Ectodermal cell (in vitro differentiated cells): ENCODE results near the gene TRPV4.
"Not testable (repeated sequence)": the region's sequence is repeated elsewhere in the genome, so short reads cannot be mapped to it uniquely, and the experiment has no call there.

Experiments used
- H3K27ac ChIP-seq: 2 replicates; pipeline ENCODE4 v1.7.0; 2013; ENCODE audit warnings: mild to moderate bottlenecking, low read depth, low read length; ENCODE audit not compliant: insufficient read depth, poor library complexity, severe bottlenecking
- H3K27me3 ChIP-seq: 2 replicates; pipeline ENCODE4 v1.7.0; 2013; ENCODE audit warnings: mild to moderate bottlenecking, low read length; ENCODE audit not compliant: insufficient read depth, control insufficient read depth, poor library complexity, severe bottlenecking
- H3K36me3 ChIP-seq: one replicate; pipeline ENCODE4 v1.7.0; 2013; ENCODE audit warnings: low read length; ENCODE audit not compliant: control insufficient read depth, insufficient read depth
- H3K4me1 ChIP-seq: one replicate; pipeline ENCODE4 v1.7.0; 2013; ENCODE audit warnings: low read length; ENCODE audit not compliant: control insufficient read depth, insufficient read depth
- H3K4me3 ChIP-seq: 2 replicates; pipeline ENCODE4 v1.7.0; 2013; ENCODE audit warnings: low read depth, low read length, control low read depth; ENCODE audit not compliant: insufficient read depth
- H3K9me3 ChIP-seq: 2 replicates; pipeline ENCODE4 v1.7.0; 2013; ENCODE audit warnings: mild to moderate bottlenecking, low read length, moderate library complexity; ENCODE audit not compliant: control insufficient read depth
- WGBS, 2 experiments: methylation state at CpG; one replicate each; pipeline ENCODE4 v1.1.7; 2013; ENCODE audit warnings: missing lambda C conversion rate in 2 of 2; 5-methylcytosine and 5-hydroxymethylcytosine counted together

The TRPV4 gene

GRCh38 chr12:109860977-109861376 lies 27.8 kb upstream of the TRPV4 start:
- no peaks in the 10 kb centered on the region for H3K36me3 ChIP-seq
- WGBS, 2 experiments = 95 to 96% methylated on average over 5 of the region's 5 CpGs
- H3K4me3 ChIP-seq = no peak overlapping the region
- H3K27ac ChIP-seq = no peak overlapping the region
- no peaks in the 10 kb centered on the region for H3K4me1 ChIP-seq
- no peaks in the 10 kb centered on the region for H3K9me3 ChIP-seq
- no peaks in the 10 kb centered on the region for H3K27me3 ChIP-seq

- H3K27me3 ChIP-seq = no peaks in the 10 kb centered on the region
- no peaks in the 10 kb centered on the region for H3K36me3 ChIP-seq
- no peaks in the 10 kb centered on the region for H3K4me1 ChIP-seq
- H3K4me3 ChIP-seq = no peak overlapping the region
- WGBS, 2 experiments = 93 to 94% methylated on average over 5 of the region's 5 CpGs
- H3K27ac ChIP-seq = no peak overlapping the region
- no peaks in the 10 kb centered on the region for H3K9me3 ChIP-seq
These were observed 25.6 kb upstream of the TRPV4 start for GRCh38 chr12:109858764-109859163.

- Histone ChIP-seq H3K9me3 (no peaks in the 10 kb centered on the region), H3K36me3 (no peaks in the 10 kb centered on the region), H3K27ac (no peak overlapping the region), H3K4me3 (no peak overlapping the region), H3K27me3 (no peaks in the 10 kb centered on the region), H3K4me1 (no peaks in the 10 kb centered on the region)
- WGBS, 2 experiments = 96% methylated on average over 6 of the region's 6 CpGs
These were observed 24.5 kb upstream of the TRPV4 start for GRCh38 chr12:109857715-109858114.

- WGBS, 2 experiments = 93 to 94% methylated on average over 14 of the region's 14 CpGs
- Histone ChIP-seq H3K4me1 (no peaks in the 10 kb centered on the region), H3K36me3 (no peaks in the 10 kb centered on the region), H3K4me3 (no peak overlapping the region), H3K9me3 (no peaks in the 10 kb centered on the region), H3K27me3 (no peaks in the 10 kb centered on the region), H3K27ac (no peak overlapping the region)
These were observed 22.2 kb upstream of the TRPV4 start for GRCh38 chr12:109855377-109855776.

GRCh38 chr12:109850518-109850917 lies 17.3 kb upstream of the TRPV4 start:
- not testable (repeated sequence) for H3K27ac ChIP-seq, H3K4me1 ChIP-seq, H3K4me3 ChIP-seq, H3K27me3 ChIP-seq, H3K9me3 ChIP-seq, H3K36me3 ChIP-seq
- 89 to 91% methylated on average over 5 to 6 of the region's 6 CpGs for WGBS, 2 experiments

- H3K4me3 ChIP-seq = no peak overlapping the region
- WGBS, 2 experiments = 85% methylated on average over 7 of the region's 7 CpGs
These were observed 14.0 kb upstream of the TRPV4 start for GRCh38 chr12:109847142-109847735.

GRCh38 chr12:109845824-109846205 lies 12.6 kb upstream of the TRPV4 start:
- WGBS, 2 experiments = 93 to 95% methylated on average over 7 of the region's 7 CpGs
- Histone ChIP-seq H3K9me3 (no peaks in the 10 kb centered on the region), H3K27ac (no peak overlapping the region), H3K4me3 (no peak overlapping the region), H3K27me3 (no peaks in the 10 kb centered on the region), H3K36me3 (no peaks in the 10 kb centered on the region), H3K4me1 (no peaks in the 10 kb centered on the region)

More at GRCh38 chr12:109847142-109847735, 14.0 kb upstream of the TRPV4 start:
- H3K27me3 ChIP-seq = no peaks in the 10 kb centered on the region
- no peaks in the 10 kb centered on the region for H3K4me1 ChIP-seq
- no peaks in the 10 kb centered on the region for H3K9me3 ChIP-seq
- H3K36me3 ChIP-seq = no peaks in the 10 kb centered on the region
- no peak overlapping the region for H3K27ac ChIP-seq

- Histone ChIP-seq H3K4me1 (no peaks in the 10 kb centered on the region), H3K36me3 (no peaks in the 10 kb centered on the region), H3K27me3 (no peaks in the 10 kb centered on the region), H3K27ac (no peak overlapping the region), H3K9me3 (no peaks in the 10 kb centered on the region), H3K4me3 (no peak overlapping the region)
- WGBS, 2 experiments = 14 to 16% methylated on average over 30 of the region's 30 CpGs
These were observed 12.0 kb upstream of the TRPV4 start for GRCh38 chr12:109844983-109845823.

GRCh38 chr12:109844091-109844490 lies 10.9 kb upstream of the TRPV4 start:
- Histone ChIP-seq H3K9me3 (no peaks in the 10 kb centered on the region), H3K4me3 (no peak overlapping the region), H3K27ac (no peak overlapping the region), H3K36me3 (no peaks in the 10 kb centered on the region), H3K27me3 (no peaks in the 10 kb centered on the region), H3K4me1 (no peaks in the 10 kb centered on the region)
- 88 to 91% methylated on average over 5 of the region's 5 CpGs for WGBS, 2 experiments

- no peaks in the 10 kb centered on the region for H3K27me3 ChIP-seq
- 92 to 94% methylated on average over 5 of the region's 5 CpGs for WGBS, 2 experiments
- H3K4me1 ChIP-seq = no peaks in the 10 kb centered on the region
- H3K4me3 ChIP-seq = no peak overlapping the region
- no peak overlapping the region for H3K27ac ChIP-seq
- H3K9me3 ChIP-seq = no peaks in the 10 kb centered on the region
- no peaks in the 10 kb centered on the region for H3K36me3 ChIP-seq
These were observed 8.8 kb upstream of the TRPV4 start for GRCh38 chr12:109842021-109842420.
